HG03064 (cell line): ENCODE data around the gene IL4R.

Experiments
- ATAC-seq: cut with Tn5 transposase; IDR thresholded peaks from one replicate; pipeline ENCODE4 v1.9.1; 2021; ENCODE audit warnings: low read depth; ENCODE audit not compliant: unreplicated experiment

IL4R gene

GRCh38 chr16:27314161-27314723, 468 bp downstream of the IL4R start:
- no peak for ATAC-seq

- no peak for ATAC-seq
These were observed 1.2 kb downstream of the IL4R start for GRCh38 chr16:27314986-27315332.

GRCh38 chr16:27315333-27316037, 1.7 kb downstream of the IL4R start:
- ATAC-seq, result no peak

GRCh38 chr16:27316038-27316680, 2.4 kb downstream of the IL4R start:
- ATAC-seq, result no peak

GRCh38 chr16:27317320-27317719, 3.5 kb downstream of the IL4R start:
- ATAC-seq, result no peak

- no peak for ATAC-seq
These were observed 4.1 kb downstream of the IL4R start for GRCh38 chr16:27317738-27318391.

GRCh38 chr16:27318392-27319256, 4.8 kb downstream of the IL4R start:
- no peak for ATAC-seq

GRCh38 chr16:27319257-27319965, 5.6 kb downstream of the IL4R start:
- no peak for ATAC-seq

- ATAC-seq, result no peak
These were observed 6.7 kb downstream of the IL4R start for GRCh38 chr16:27320261-27321012.

GRCh38 chr16:27321013-27321915, 7.5 kb downstream of the IL4R start:
- ATAC-seq, result no peak

GRCh38 chr16:27322858-27323780, 9.3 kb downstream of the IL4R start:
- no peak for ATAC-seq

GRCh38 chr16:27323781-27324561, 10.2 kb downstream of the IL4R start:
- no peak for ATAC-seq

- no peak for ATAC-seq
These were observed 11.1 kb downstream of the IL4R start for GRCh38 chr16:27324851-27325301.

GRCh38 chr16:27325736-27326135, 12.0 kb downstream of the IL4R start:
- ATAC-seq, result no peak

GRCh38 chr16:27326251-27326650, 12.5 kb downstream of the IL4R start:
- ATAC-seq, result no peak
